AG10803 (cell line): Measurements from ENCODE around the gene SIGLEC1.

ENCODE experiments used
- DNase-seq: peaks from one replicate; pipeline ENCODE4 v3.0.0; 2010; ENCODE audit warnings: low read depth
- H3K4me3 ChIP-seq: 2 replicates; pipeline ENCODE4 v1.5.1; 2011; ENCODE audit warnings: mild to moderate bottlenecking, low read length, control low read depth
- TF ChIP-seq, protein P1 (sequence below): conservative IDR thresholded peaks from 2 replicates; pipeline ENCODE4 v1.5.1; 2011; ENCODE audit warnings: mild to moderate bottlenecking, low read length, control low read depth, inconsistent platforms

SIGLEC1 gene

DNA sequence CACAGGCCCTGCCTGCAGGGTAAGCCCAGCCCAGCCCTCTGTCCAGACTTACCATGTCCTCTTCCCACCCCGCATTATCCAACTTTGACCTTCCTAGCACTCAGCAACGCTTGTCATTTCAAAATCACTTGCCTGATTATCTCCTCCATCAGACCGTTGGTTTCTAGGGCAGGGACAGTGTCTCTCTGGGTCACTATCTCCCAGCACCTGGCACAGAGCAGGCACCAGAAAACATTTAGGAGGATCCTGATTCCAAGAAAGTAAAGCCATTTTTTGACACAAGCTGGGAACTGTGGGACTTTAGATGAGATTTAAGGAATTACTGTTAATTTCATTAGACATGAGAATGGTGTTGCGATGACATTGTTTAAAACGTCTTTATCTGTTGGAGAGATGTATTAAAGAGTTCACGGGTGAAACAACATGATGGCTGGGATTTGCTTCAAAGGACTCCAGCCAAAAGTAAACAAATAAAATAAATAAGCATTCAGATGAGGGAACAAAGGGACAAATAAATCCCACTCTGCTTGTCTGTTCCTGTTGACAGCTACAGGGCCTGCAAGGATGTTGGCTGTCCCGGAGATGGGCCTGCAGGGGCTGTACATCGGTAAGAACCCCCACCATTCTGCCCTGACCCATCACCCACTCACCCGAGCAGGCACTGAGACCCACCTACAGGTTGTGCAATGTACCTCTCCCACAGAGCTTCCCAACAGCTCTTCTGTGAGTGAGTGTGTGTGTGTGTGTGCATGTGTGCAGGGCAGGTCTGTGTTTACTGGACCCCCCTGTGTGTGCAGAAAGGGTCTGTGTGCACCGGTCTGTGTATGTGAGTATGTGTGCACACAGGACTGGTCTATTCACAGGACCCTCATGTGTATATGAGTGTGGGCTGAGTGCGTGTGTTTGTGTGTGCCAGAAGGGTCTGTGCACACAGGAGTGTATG, 26.0 kb upstream of the SIGLEC1 start:
- TF ChIP-seq, protein P1, sequence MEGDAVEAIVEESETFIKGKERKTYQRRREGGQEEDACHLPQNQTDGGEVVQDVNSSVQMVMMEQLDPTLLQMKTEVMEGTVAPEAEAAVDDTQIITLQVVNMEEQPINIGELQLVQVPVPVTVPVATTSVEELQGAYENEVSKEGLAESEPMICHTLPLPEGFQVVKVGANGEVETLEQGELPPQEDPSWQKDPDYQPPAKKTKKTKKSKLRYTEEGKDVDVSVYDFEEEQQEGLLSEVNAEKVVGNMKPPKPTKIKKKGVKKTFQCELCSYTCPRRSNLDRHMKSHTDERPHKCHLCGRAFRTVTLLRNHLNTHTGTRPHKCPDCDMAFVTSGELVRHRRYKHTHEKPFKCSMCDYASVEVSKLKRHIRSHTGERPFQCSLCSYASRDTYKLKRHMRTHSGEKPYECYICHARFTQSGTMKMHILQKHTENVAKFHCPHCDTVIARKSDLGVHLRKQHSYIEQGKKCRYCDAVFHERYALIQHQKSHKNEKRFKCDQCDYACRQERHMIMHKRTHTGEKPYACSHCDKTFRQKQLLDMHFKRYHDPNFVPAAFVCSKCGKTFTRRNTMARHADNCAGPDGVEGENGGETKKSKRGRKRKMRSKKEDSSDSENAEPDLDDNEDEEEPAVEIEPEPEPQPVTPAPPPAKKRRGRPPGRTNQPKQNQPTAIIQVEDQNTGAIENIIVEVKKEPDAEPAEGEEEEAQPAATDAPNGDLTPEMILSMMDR = no peak
- no peak for DNase-seq
- H3K4me3 ChIP-seq = no peak overlapping the region

DNA sequence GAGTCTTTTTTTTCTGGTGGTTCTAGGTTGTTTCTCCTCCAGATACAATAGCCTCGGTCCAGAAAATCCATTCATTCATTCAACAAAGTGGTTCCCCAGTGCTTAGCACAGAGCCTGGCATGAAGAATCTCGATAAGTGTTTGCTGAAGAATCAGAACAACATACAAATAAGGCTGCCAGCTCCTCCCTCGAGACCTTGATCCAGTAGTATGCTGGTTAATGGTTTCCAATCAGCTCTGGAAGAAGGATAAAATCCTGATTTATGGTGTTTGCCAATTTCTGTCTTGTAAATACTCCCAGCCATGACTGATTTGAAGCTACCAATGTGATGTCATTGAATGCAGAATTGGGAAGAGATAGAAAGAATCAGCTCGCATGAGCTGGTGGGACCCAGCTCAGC, 23.4 kb upstream of the SIGLEC1 start:
- no peak for DNase-seq
- TF ChIP-seq, protein P1 = no peak
- no peak overlapping the region for H3K4me3 ChIP-seq

DNA sequence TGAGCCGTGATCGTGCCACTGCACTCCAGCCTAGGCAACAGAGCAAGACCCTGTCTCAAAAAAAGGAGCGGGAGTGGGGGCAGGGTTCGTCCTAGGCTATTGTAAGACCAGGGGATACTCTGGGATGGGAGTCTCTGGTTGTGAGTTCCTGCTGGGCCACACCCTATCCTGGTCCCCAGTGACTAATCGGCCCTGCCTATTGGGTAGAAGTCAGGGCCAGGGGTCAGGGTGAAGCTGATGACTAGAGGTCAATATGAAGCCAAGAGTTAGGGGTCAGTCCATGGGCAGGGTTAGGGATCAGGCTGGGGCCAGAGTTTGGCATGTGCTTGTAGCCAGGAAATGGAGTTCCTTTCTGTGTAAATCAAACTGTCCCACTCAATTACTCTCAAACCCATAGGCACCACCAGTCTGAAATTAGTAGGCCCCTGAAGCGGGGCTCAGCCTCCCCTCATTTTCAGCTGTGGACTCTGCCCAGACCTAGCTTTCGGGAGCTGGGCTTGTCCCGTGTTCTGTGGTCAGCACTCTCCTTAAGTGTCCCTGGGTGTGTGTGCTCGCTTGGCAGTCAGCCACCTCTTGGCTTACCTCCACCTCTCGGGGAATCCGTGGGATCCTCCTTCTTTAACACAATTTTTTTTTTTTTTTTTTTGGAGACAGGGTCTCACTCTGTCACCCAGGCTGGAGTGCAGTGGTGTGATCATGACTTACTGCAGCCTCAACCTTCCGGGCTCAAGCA, 21.9 kb upstream of the SIGLEC1 start:
- TF ChIP-seq, protein P1 = no peak
- no peak for DNase-seq
- no peak overlapping the region for H3K4me3 ChIP-seq

DNA sequence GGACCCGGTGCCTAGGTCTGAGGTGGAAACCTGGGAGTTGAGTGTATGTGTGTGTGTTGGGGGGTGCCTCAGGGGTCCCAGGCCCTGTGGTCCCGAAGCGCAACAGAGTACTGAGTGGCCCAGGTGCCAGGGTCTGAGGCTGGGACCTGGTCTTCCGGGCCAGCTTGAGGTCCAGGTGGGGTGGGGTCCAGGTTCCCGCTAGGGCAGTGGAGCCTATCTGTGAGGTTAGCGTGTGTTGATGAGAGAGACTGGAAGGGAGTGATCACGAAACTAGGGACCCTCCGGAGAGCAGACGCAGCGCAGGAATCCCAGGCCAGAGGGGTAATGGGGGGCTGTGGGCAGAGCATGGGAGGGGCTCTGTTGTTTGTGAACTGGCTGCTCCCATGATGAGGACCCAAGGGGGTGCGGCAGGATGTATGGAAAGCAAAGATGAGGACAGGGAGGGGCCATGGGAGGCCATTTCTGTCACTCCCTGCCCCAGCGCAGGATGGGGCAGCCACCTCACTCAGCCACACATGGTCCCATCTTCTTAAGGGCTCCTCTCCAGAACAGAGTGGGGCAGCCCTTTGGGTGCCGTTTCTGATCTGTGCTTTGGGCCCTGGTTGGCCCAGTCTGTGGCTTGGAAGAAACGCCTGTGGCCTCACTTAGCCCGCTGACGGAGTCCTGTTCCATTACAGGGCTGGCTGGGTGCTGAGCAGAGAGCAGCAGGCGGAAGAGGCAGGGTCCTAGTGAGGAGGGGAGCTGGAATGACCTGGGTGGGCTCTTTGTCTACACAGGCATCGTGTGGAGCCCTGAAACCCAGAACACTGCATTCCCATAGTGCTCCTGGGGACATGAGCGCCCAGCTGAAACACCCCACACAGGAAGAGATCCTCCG, 21.0 kb upstream of the SIGLEC1 start:
- no peak overlapping the region for H3K4me3 ChIP-seq
- TF ChIP-seq, protein P1 = no peak
- DNase-seq = no peak

DNA sequence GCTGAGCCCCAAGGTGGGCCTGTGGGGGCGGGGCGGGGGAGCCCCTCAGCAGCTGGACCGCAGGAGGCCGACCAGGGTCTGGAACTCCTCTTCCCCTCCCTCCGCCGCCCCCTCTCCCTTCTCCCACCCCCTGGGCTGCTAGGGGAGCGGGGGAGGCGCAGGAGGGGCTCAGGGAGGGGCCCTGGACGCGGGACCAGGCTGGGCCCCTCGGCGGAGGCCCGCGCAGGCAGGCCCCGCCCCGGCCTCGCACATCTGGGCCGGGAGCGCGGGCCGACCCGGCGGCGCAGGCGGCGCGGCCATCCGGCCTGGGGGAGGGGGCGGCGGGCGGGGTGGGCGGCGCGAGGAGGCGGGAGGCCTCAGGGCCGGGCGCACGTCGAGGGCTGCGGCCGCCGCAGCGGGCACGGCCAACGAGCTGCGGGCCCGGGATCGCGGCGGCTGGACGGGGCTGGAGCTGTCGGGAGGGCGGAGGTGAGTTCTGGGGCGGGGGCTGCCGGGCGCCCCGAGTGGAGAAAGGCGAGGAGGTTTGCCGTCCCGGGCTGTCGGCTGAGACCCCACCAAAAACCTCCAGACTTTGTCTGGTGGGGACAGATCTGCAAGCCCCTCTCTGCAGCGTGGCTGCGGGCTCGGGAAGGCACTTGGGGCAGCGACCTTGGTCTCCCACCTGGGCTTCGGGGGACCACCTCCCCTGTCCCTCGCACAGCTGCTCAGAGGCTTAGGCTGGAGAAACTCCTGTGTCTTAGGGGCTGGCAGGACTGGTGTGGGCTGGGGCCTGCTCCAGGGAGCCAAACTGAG, 20.1 kb upstream of the SIGLEC1 start, which contains the start of gene HSPA12B:
HSPA12B (plus strand) TSS at position 359 of the 792 bp plus-strand sequence. CDS start 5,990 bp downstream, outside the sequence.
- TF ChIP-seq, protein P1 = no peak

DNA sequence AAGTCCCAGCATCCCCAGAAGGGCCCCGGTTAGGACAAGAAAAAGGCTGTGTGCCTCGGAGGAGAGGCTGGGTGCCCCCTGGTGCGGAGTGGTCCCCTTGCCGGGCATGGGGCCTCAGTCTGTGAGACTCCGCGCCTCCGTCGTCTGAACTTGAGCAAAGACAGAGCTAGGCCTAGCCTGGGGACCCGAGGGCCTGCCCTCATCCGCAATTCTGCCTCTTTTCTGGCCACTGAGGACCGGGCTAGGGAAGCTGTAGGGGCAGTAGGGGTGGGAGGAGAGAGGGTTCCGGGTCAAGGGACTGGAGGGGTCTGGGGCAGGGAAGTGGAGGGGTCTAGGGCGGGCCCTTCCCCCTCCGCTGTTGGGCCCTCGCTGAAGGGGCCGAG, 19.5 kb upstream of the SIGLEC1 start:
- no peak overlapping the region for H3K4me3 ChIP-seq
- DNase-seq = no peak
- TF ChIP-seq, protein P1 = no peak

More for the DNA sequence above, 20.1 kb upstream of the SIGLEC1 start, which contains the start of gene HSPA12B:
- no peak for DNase-seq
- H3K4me3 ChIP-seq = no peak within 1 kb of the TSS
